IMR-90 (cell line): Measurements from ENCODE around the gene DMD. TPM values are rescaled to one million over a fixed set of nuclear protein-coding genes. Genes with fewer than 3 reads are reported as not detected.

Experiments
- ATAC-seq: fragments of 200-7000 bp; cut with Tn5 transposase; 2 replicates; pipeline ENCODE4 v1.9.1; 2020; ENCODE audit warnings: low read depth, mild to moderate bottlenecking, moderate library complexity
- BruUV-seq: library from RNA; stranded (reverse); fragments of 400-500 nt; replicated peaks from 2 replicates; lab custom pipeline; 2021; lab: Mats Ljungman, UMichigan
- CTCF ChIA-PET: fragments of 300-600 bp; formaldehyde crosslinking; extraction: SDS; loops from one replicate; lab custom pipeline; 2021; ENCODE audit warnings: antibody characterized with exemption; lab: Yijun Ruan, JAX
- POLR2A ChIA-PET: fragments of 300-600 bp; sonication (Branson Sonifier 250); formaldehyde crosslinking; loops from one replicate; lab custom pipeline; 2022; ENCODE audit warnings: antibody characterized with exemption; ENCODE audit not compliant: unreplicated experiment; lab: Charles Lee
- DNase-seq: peaks from one replicate; pipeline ENCODE4 v3.0.0; 2013
- H2AFZ ChIP-seq: replicated peaks from 2 replicates; pipeline ENCODE3; 2013; ENCODE audit warnings: low read length, mild to moderate bottlenecking; ENCODE audit not compliant: poor library complexity
- H2AK5ac ChIP-seq: 2 replicates; pipeline ENCODE4 v1.6.1; 2013; ENCODE audit warnings: low read depth, low read length, inconsistent platforms
- H2AK9ac ChIP-seq: replicated peaks from 2 replicates; pipeline ENCODE3; 2013; ENCODE audit warnings: mild to moderate bottlenecking, low read depth, low read length, moderate library complexity; ENCODE audit not compliant: poor library complexity
- H2BK120ac ChIP-seq: 2 replicates; pipeline ENCODE4 v1.6.1; 2013; ENCODE audit warnings: low read depth, low read length, inconsistent platforms
- H2BK15ac ChIP-seq: 3 replicates; pipeline ENCODE4 v1.6.1; 2013; ENCODE audit warnings: low read depth, low read length, inconsistent platforms
- H2BK20ac ChIP-seq: 2 replicates; pipeline ENCODE4 v1.6.1; 2013; ENCODE audit warnings: low read depth, mild to moderate bottlenecking, inconsistent platforms, low read length, moderate library complexity
- H2BK5ac ChIP-seq: 2 replicates; pipeline ENCODE4 v1.6.1; 2013; ENCODE audit warnings: mild to moderate bottlenecking, low read depth, low read length, inconsistent platforms; ENCODE audit not compliant: poor library complexity, severe bottlenecking
- H3K14ac ChIP-seq: replicated peaks from 2 replicates; pipeline ENCODE4 v1.6.1; 2013; ENCODE audit warnings: low read depth, low read length, inconsistent platforms
- H3K18ac ChIP-seq: 2 replicates; pipeline ENCODE4 v1.6.1; 2013; ENCODE audit warnings: low read depth, low read length, control low read depth
- H3K23ac ChIP-seq: 2 replicates; pipeline ENCODE4 v1.6.1; 2013; ENCODE audit warnings: low read depth, low read length, inconsistent platforms
- H3K27ac ChIP-seq: 2 replicates; pipeline ENCODE4 v1.5.1; 2013; ENCODE audit warnings: mild to moderate bottlenecking, control low read depth, low read length; ENCODE audit not compliant: insufficient read depth
- H3K27me3 ChIP-seq: 2 replicates; pipeline ENCODE4 v1.6.1; 2013; ENCODE audit warnings: low read length; ENCODE audit not compliant: control insufficient read depth, insufficient read depth
- H3K36me3 ChIP-seq: 2 replicates; pipeline ENCODE4 v1.6.1; 2013; ENCODE audit warnings: low read length, mixed read lengths; ENCODE audit not compliant: control insufficient read depth, insufficient read depth
- H3K4ac ChIP-seq: 2 replicates; pipeline ENCODE4 v1.6.1; 2013; ENCODE audit warnings: low read depth, low read length, inconsistent platforms
- H3K4me1 ChIP-seq: 2 replicates; pipeline ENCODE4 v1.6.1; 2013; ENCODE audit warnings: low read length, mixed read lengths; ENCODE audit not compliant: control insufficient read depth, insufficient read depth
- H3K4me2 ChIP-seq: 2 replicates; pipeline ENCODE4 v1.6.1; 2013; ENCODE audit warnings: low read depth, mild to moderate bottlenecking, control low read depth, low read length, moderate library complexity
- H3K4me3 ChIP-seq: 2 replicates; pipeline ENCODE4 v1.5.1; 2013; ENCODE audit warnings: low read depth, mild to moderate bottlenecking, control low read depth, low read length, moderate library complexity; ENCODE audit not compliant: insufficient read depth
- H3K56ac ChIP-seq: 2 replicates; pipeline ENCODE4 v1.6.1; 2013; ENCODE audit warnings: low read length, inconsistent platforms; ENCODE audit not compliant: insufficient read depth; ENCODE audit errors: extremely low read depth
- H3K79me1 ChIP-seq, 2 experiments: 2 replicates each; pipeline ENCODE4 v1.6.1; 2013; ENCODE audit warnings: low read length in 2 of 2, inconsistent platforms in 1 of 2, low read depth in 1 of 2
- H3K9ac ChIP-seq: 2 replicates; pipeline ENCODE4 v1.6.1; 2013; ENCODE audit warnings: low read depth, low read length, control low read depth
- H3K9me1 ChIP-seq: 2 replicates; pipeline ENCODE4 v1.6.1; 2013; ENCODE audit warnings: low read length, inconsistent platforms; ENCODE audit not compliant: insufficient read depth
- H3K9me3 ChIP-seq: 2 replicates; pipeline ENCODE4 v1.6.1; 2013; ENCODE audit warnings: low read length; ENCODE audit not compliant: control insufficient read depth, insufficient read depth
- H4K20me1 ChIP-seq: 2 replicates; pipeline ENCODE4 v1.6.1; 2013; ENCODE audit warnings: low read length, inconsistent platforms; ENCODE audit not compliant: insufficient read depth
- H4K5ac ChIP-seq: 2 replicates; pipeline ENCODE4 v1.6.1; 2013; ENCODE audit warnings: mild to moderate bottlenecking, low read depth, low read length, control low read depth
- H4K8ac ChIP-seq, 2 experiments: 2 replicates each; pipeline ENCODE4 v1.6.1; 2013; ENCODE audit warnings: low read depth in 2 of 2, low read length in 2 of 2, control low read depth in 1 of 2, inconsistent platforms in 1 of 2
- H4K91ac ChIP-seq: 2 replicates; pipeline ENCODE4 v1.6.1; 2013; ENCODE audit warnings: low read depth, low read length, inconsistent platforms; ENCODE audit not compliant: insufficient read depth
- CHD1 ChIP-seq: IDR thresholded peaks from 2 replicates; pipeline ENCODE4 v1.6.1; 2012; ENCODE audit warnings: low read depth, low read length, improper control_type of control experiment
- FOS ChIP-seq: fragments of 150-350 bp; IDR thresholded peaks from 2 replicates; pipeline ENCODE4 v1.6.1; 2016; ENCODE audit warnings: low read depth, low read length
- POLR2A ChIP-seq: IDR thresholded peaks from 2 replicates; pipeline ENCODE4 v1.6.1; 2012; ENCODE audit warnings: mild to moderate bottlenecking, low read depth, low read length
- dilution Hi-C: fragments of 300-500 bp; cut with HindIII; formaldehyde crosslinking; loops from one replicate; pipeline ENCODE4 v1.14.3; 2018; ENCODE audit warnings: low sequenced_read_pairs; ENCODE audit not compliant: unreplicated experiment
- in situ Hi-C: fragments of 300-500 bp; cut with MboI; formaldehyde crosslinking; loops from 3 replicates; pipeline ENCODE4 v1.14.3; 2019; ENCODE audit warnings: low sequenced_read_pairs, inconsistent platforms, mixed read lengths
- intact Hi-C: fragments of 100-400 bp; cut with micrococcal nuclease; formaldehyde crosslinking; loops from 2 replicates; pipeline ENCODE4 v1.10.0; 2022
- polyA plus RNA-seq, 3 experiments: library from polyadenylated mRNA; depleted of rRNA; stranded (reverse); fragments of >200 nt; gene quantifications; 2 replicates each; pipeline ENCODE4 v1.2.3, GENCODE V29; 2012; ENCODE audit warnings: low replicate concordance in 1 of 3
- total RNA-seq: library from RNA; depleted of rRNA; stranded (reverse); fragments of >200 nt; gene quantifications from 2 replicates; pipeline ENCODE4 v1.2.3, GENCODE V29; 2012

The DMD gene
- total and polyA plus RNA-seq, 2 of the 4 experiments (the other 2 are of a cell fraction) = 6.6 to 11.8 TPM

DNA sequence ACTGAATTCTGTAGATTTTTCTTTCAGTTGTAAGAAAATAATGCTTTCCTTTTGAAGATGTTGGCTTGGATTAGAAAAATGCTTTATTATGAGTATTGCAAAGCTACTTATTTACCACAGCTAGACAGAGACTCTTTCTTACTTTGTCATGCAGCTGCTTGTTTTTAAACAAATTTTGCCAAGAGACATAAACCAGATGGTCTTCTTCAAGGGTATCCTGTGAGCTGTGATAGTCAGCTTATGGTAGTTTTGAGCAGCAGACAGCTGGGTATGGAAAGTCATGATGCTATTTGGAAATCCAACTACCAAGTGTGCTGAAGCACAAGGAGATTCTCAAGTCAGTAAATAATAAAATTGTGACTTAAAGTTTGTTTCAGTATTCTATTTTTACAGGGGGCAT, 941.5 kb downstream of the DMD start:
- Histone ChIP-seq H4K20me1 (no peaks in the 10 kb centered on the region), H4K5ac (no peak overlapping the region), H2BK5ac (no peak overlapping the region), H3K9me3 (no peaks in the 10 kb centered on the region), H2AK5ac (no peak overlapping the region), H2BK15ac (no peak overlapping the region), H3K27ac (no peak overlapping the region), H4K8ac (no peak overlapping the region), H3K36me3 (no peaks in the 10 kb centered on the region), H3K9ac (no peak overlapping the region), H3K4ac (no peak overlapping the region), H2AK9ac (no peak overlapping the region), H4K91ac (no peak overlapping the region), H2AFZ (no peak overlapping the region), H3K4me1 (no peaks in the 10 kb centered on the region), H2BK120ac (no peak overlapping the region), H3K4me3 (no peak overlapping the region), H3K14ac (no peak overlapping the region), H3K79me1 (no peaks in the 10 kb centered on the region), H3K23ac (no peak overlapping the region), H3K4me2 (no peak overlapping the region), H3K27me3 (no peaks in the 10 kb centered on the region), H3K56ac (no peak overlapping the region), H3K18ac (no peak overlapping the region), H3K9me1 (no peaks in the 10 kb centered on the region), H2BK20ac (no peak overlapping the region)
- in situ Hi-C loops (no loop called here), dilution Hi-C loops (no loop called here), intact Hi-C loops (no loop called here)
- POLR2A ChIA-PET = no interaction called here
- CTCF ChIA-PET = no interaction called here
- ATAC-seq (no peak), DNase-seq (no peak)
- TF ChIP-seq POLR2A = no peak
- TF ChIP-seq FOS = no peak
- no peak for TF ChIP-seq CHD1
- no TSS peak for BruUV-seq
